ENCODE data around the gene BBX.
"Not testable (repeated sequence)": the region's sequence is repeated elsewhere in the genome, so short reads cannot be mapped to it uniquely, and the experiment has no call there.

The BBX gene

DNA sequence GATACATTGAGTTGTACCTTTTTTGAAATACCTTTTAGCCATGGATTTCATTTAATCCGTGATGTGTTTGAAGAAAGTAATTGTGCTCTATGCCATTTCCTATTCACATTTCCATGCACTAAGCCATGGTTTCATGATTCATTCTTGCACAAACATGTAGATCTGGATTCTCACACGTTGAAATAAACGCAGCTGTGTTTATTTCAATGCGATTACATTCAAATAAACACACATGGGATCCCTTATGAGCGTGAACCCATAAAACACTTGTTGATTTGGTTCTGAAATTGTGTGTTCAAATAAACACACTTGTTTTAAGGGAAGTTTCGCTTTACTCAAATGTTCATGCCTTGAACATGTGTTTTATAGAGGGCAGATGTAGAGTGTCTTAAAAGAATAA is 39.2 kb downstream of the BBX start:
- Histone ChIP-seq H3K4me3 (ENCODE audit: low read depth, low read length) (no peak overlapping the region), H3K9me3 (no peaks in the 10 kb centered on the region), H3K27me3 (no peaks in the 10 kb centered on the region), H3K4me1 (peaks cover 3% of the 10 kb centered on the region; the same call in 1 of the 2 replicates), H3K36me3 (no peaks in the 10 kb centered on the region)
- DNase-seq, result no peak
- TF ChIP-seq, protein P1, sequence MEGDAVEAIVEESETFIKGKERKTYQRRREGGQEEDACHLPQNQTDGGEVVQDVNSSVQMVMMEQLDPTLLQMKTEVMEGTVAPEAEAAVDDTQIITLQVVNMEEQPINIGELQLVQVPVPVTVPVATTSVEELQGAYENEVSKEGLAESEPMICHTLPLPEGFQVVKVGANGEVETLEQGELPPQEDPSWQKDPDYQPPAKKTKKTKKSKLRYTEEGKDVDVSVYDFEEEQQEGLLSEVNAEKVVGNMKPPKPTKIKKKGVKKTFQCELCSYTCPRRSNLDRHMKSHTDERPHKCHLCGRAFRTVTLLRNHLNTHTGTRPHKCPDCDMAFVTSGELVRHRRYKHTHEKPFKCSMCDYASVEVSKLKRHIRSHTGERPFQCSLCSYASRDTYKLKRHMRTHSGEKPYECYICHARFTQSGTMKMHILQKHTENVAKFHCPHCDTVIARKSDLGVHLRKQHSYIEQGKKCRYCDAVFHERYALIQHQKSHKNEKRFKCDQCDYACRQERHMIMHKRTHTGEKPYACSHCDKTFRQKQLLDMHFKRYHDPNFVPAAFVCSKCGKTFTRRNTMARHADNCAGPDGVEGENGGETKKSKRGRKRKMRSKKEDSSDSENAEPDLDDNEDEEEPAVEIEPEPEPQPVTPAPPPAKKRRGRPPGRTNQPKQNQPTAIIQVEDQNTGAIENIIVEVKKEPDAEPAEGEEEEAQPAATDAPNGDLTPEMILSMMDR (IDR thresholded peaks at IDR 0.05; ENCODE audit: low read depth, low read length), result no peak

DNA sequence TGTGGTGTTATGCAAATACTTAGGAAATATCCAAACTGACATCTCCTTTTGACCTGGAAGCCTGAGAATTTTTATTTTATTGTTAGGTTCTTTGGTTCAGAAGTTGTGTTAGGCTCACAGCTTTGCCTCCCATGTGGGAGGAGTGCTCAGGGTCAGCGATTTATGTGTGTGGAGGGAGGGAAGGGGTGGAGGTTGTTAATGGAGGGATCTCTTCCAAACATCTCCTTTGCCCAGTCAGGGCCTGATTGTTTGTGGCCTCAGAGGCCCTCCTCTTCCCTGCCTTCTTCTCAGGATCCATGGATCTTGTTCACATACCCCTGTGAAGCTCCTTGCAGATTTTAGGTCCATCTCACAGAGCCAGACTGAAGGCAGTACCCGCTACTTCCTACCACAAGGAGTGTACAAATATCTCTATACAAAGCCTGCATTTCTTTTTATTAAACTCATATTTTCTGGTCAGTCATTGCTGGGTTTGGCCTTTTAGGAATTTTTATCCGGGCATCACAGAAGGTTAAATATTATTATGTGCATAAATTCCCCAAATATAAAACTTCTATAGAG is 40.3 kb downstream of the BBX start:
- H3K27me3 ChIP-seq, result no peaks in the 10 kb centered on the region
- no peak for DNase-seq
- H3K36me3 ChIP-seq, result no peaks in the 10 kb centered on the region
- H3K9me3 ChIP-seq, result no peaks in the 10 kb centered on the region
- TF ChIP-seq, protein P1 (IDR thresholded peaks at IDR 0.05; ENCODE audit: low read depth, low read length), result no peak
- no peak overlapping the region for H3K4me3 ChIP-seq (ENCODE audit: low read depth, low read length)
- H3K4me1 ChIP-seq, result peaks cover 3% of the 10 kb centered on the region; the same call in 1 of the 2 replicates

DNA sequence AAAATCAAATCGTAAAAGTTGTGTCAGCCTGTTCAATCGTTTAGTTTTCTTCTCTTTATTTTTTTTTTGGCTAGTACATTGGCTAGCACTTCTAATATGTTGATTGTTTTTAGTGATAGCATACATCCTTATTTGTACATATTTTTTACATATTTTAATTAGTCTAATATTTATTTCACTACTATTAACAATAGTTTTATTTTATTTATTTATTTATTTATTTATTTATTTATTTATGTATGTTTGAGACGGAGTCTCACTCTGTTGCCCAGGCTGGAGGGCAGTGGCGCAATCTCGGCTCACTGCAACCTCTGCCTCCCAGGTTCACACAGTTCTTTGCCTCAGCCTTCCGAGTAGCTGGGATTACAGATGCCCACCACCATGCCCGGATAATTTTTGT is 42.5 kb downstream of the BBX start:
- H3K4me1 ChIP-seq, result not testable (repeated sequence)

DNA sequence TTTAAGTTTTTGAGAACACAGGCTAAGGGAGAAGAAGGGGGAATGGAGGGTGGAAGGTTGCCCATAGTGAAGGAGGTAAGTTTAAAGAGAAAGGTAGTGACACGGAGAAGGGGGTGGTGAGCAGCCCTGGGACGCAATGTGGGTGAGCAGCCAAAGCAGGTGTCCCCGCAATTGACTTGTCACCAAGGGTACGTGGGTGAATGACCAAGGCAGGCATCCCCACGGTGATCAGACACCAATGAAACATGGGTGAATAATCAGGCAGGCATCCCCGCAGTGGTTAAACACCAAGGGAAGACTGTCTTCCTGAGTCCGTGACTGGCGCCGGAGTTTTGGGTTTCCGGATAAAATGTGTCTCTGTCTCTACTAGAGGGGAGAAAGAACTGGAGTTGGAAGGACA is 48.3 kb downstream of the BBX start:
- not testable (repeated sequence) for H3K36me3 ChIP-seq; DNase-seq; H3K27me3 ChIP-seq; H3K4me3 ChIP-seq (ENCODE audit: low read depth, low read length); H3K4me1 ChIP-seq; H3K9me3 ChIP-seq

More for the DNA sequence above, 42.5 kb downstream of the BBX start:
- not testable (repeated sequence) for DNase-seq; H3K36me3 ChIP-seq; H3K4me3 ChIP-seq (ENCODE audit: low read depth, low read length); H3K9me3 ChIP-seq; H3K27me3 ChIP-seq

DNA sequence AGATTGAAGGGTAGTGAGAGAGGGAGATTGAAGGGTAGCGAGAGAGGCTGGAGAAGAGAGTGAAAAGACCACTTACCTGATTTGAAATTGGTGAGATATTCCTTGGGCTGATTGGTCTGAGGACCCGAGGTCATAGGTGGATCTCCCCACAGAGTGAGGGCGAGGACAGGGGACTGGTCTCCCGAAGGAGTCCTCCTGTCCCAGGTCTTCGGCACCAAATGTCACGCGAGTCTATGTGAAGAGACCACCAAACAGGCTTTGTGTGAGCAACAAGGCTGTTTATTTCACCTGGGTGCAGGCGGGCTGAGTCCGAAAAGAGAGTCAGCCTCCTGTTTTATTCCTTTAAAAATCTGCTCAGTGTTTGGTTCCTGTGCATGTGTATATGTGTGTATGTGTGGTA is 48.7 kb downstream of the BBX start:
- H3K4me3 ChIP-seq (ENCODE audit: low read depth, low read length); H3K4me1 ChIP-seq; DNase-seq; H3K36me3 ChIP-seq; H3K9me3 ChIP-seq; H3K27me3 ChIP-seq: not testable (repeated sequence)

DNA sequence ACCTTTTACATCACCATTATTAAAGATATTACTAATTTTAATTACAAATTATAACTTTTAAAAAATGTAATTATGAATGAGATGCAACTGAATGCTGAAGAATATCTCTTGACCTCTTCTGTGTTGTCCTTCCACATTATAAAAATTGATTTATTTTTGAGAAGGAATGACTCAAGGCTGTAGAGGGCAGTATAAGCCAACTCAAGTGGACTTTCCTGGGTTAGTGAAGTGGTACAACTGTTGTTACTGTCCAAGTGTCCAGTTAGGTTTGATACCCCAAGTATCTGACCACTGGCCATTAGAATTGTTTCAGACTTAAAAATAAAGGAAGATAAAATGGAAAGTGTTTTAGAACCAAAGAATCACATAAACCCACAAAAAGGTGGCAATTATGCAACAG is 51.9 kb downstream of the BBX start:
- Histone ChIP-seq H3K36me3 (no peaks in the 10 kb centered on the region), H3K4me3 (ENCODE audit: low read depth, low read length) (no peak overlapping the region), H3K4me1 (no peaks in the 10 kb centered on the region), H3K27me3 (no peaks in the 10 kb centered on the region), H3K9me3 (no peaks in the 10 kb centered on the region)
- no peak for DNase-seq
- TF ChIP-seq, protein P1 (IDR thresholded peaks at IDR 0.05; ENCODE audit: low read depth, low read length), result peak; percentile 80

DNA sequence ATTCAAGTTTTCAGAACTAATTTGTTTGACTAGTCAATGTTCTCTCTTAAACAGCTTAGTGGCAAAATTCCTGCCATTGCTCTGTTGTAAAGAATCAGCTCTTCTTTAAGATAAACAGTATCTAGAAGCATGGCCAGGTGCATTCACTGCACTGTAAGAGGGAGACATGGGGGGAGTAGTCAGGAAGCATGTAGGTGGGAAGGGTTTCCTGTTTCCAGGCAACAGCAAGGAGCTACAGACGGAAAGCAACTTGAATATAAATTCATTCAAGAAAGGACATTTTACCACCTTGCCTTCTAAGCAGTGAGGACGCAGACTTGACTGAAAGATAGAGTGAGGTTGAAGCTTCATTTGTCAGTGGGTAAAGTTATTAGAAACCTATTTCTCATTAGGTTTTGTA is 55.3 kb downstream of the BBX start:
- Histone ChIP-seq H3K27me3 (no peaks in the 10 kb centered on the region), H3K9me3 (no peaks in the 10 kb centered on the region), H3K36me3 (no peaks in the 10 kb centered on the region), H3K4me1 (no peaks in the 10 kb centered on the region), H3K4me3 (ENCODE audit: low read depth, low read length) (no peak overlapping the region)
- DNase-seq, result no peak
- TF ChIP-seq, protein P1 (IDR thresholded peaks at IDR 0.05; ENCODE audit: low read depth, low read length), result no peak

DNA sequence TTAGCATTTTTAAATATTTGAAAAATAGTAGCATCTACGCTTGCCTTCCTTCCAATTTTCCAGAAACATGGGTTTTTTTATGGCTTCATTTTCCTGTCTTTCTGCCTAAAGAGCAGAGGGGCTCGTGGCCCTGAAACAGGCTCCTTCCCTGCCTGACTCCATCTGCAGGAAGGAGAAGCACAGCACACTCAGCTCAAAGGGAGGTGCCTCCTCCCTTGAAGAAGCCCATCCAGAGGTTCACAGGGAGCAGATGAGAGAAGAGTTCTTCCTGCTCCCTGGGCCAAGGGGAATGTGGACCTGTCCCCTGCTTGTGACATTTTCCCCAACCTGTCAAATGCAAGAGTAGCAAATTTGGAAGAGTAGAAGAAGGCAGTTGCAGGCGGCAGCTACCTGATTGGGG is 55.8 kb downstream of the BBX start:
- no peak for DNase-seq
- Histone ChIP-seq H3K27me3 (no peaks in the 10 kb centered on the region), H3K36me3 (no peaks in the 10 kb centered on the region), H3K9me3 (no peaks in the 10 kb centered on the region), H3K4me3 (ENCODE audit: low read depth, low read length) (no peak overlapping the region), H3K4me1 (no peaks in the 10 kb centered on the region)
- TF ChIP-seq, protein P1 (IDR thresholded peaks at IDR 0.05; ENCODE audit: low read depth, low read length), result no peak; the same call in 1 of the 2 replicates

Measured in BE2C (cell line).